UCSD-AML1 (cell line): Measurements from ENCODE around the gene GM2A.
A peak's percentile ranks its signal among the peaks of the same experiment; 100 is the strongest.
"Not testable (repeated sequence)": the region's sequence is repeated elsewhere in the genome, so short reads cannot be mapped to it uniquely, and the experiment has no call there.

Experiments
- DNase-seq: peaks from one replicate; lab custom pipeline; 2025; ENCODE audit not compliant: unreplicated experiment; lab: John Stamatoyannopoulos, UW

GM2A gene

GRCh38 chr5:151227918-151228447, 25.0 kb upstream of the GM2A start:
- DNase-seq = no peak

- no peak for DNase-seq
These were observed 24.0 kb upstream of the GM2A start for GRCh38 chr5:151228986-151229385.

- DNase-seq = no peak
These were observed 22.8 kb upstream of the GM2A start for GRCh38 chr5:151230048-151230680.

GRCh38 chr5:151231359-151231758, 21.6 kb upstream of the GM2A start:
- DNase-seq = no peak

- no peak for DNase-seq
These were observed 19.3 kb upstream of the GM2A start for GRCh38 chr5:151233616-151234085.

GRCh38 chr5:151234476-151235238, 18.3 kb upstream of the GM2A start:
- DNase-seq = peak; percentile 50

GRCh38 chr5:151235239-151235571, 17.8 kb upstream of the GM2A start:
- DNase-seq = not testable (repeated sequence)

- DNase-seq = no peak
These were observed 16.1 kb upstream of the GM2A start for GRCh38 chr5:151236888-151237287.

- no peak for DNase-seq
These were observed 15.3 kb upstream of the GM2A start for GRCh38 chr5:151237685-151238084.

- no peak for DNase-seq
These were observed 14.7 kb upstream of the GM2A start for GRCh38 chr5:151238303-151238741.

GRCh38 chr5:151239237-151239861, 13.6 kb upstream of the GM2A start:
- DNase-seq = peak; percentile 68

GRCh38 chr5:151240268-151240835, 12.6 kb upstream of the GM2A start:
- not testable (repeated sequence) for DNase-seq

GRCh38 chr5:151240924-151241635, 11.9 kb upstream of the GM2A start:
- DNase-seq = no peak

- no peak for DNase-seq
These were observed 9.9 kb upstream of the GM2A start for GRCh38 chr5:151243127-151243526.

- no peak for DNase-seq
These were observed 9.4 kb upstream of the GM2A start for GRCh38 chr5:151243564-151243963.

GRCh38 chr5:151244206-151244605, 8.8 kb upstream of the GM2A start:
- DNase-seq = no peak

GRCh38 chr5:151245680-151246219, 7.2 kb upstream of the GM2A start:
- no peak for DNase-seq

- no peak for DNase-seq
These were observed 4.3 kb upstream of the GM2A start for GRCh38 chr5:151248651-151249050.

- no peak for DNase-seq
These were observed 3.7 kb upstream of the GM2A start for GRCh38 chr5:151249281-151249680.

- no peak for DNase-seq
These were observed 2.5 kb upstream of the GM2A start for GRCh38 chr5:151250346-151251000.
